ENCODE results near the gene RTTN.

RTTN gene

GRCh38 chr18:70036168-70036567 lies 169.3 kb downstream of the RTTN start (continued):
- TF ChIP-seq TSHZ2 (CRISPR knock-in tag; IDR thresholded peaks at IDR 0.05) (no peak), ZC3H10 (CRISPR knock-in tag; IDR thresholded peaks at IDR 0.05) (no peak), ZNF70 (CRISPR knock-in tag; IDR thresholded peaks at IDR 0.05) (no peak)

GRCh38 chr18:70031221-70031620 lies 174.3 kb downstream of the RTTN start:
- TF ChIP-seq ZNF565 (CRISPR knock-in tag; conservative IDR thresholded peaks at IDR 0.05; ENCODE audit: low read depth) (no peak), ZFP3 (CRISPR knock-in tag; IDR thresholded peaks at IDR 0.05) (no peak), ARNTL (CRISPR knock-in tag; IDR thresholded peaks at IDR 0.05; ENCODE audit: borderline replicate concordance, low read depth) (no peak), ZFP30 (CRISPR knock-in tag; IDR thresholded peaks at IDR 0.05) (no peak), RARB (CRISPR knock-in tag; IDR thresholded peaks at IDR 0.05) (no peak), BACH2 (CRISPR knock-in tag; IDR thresholded peaks at IDR 0.05; ENCODE audit: borderline replicate concordance) (no peak), TCF4 (CRISPR knock-in tag; IDR thresholded peaks at IDR 0.05; ENCODE audit: borderline replicate concordance) (no peak)
- ATAC-seq = no peak

- TF ChIP-seq ESRRG (CRISPR knock-in tag; IDR thresholded peaks at IDR 0.05) (no peak), ARNTL (CRISPR knock-in tag; IDR thresholded peaks at IDR 0.05; ENCODE audit: borderline replicate concordance, low read depth) (no peak), TCF4 (CRISPR knock-in tag; IDR thresholded peaks at IDR 0.05; ENCODE audit: borderline replicate concordance) (no peak), POU6F1 (CRISPR knock-in tag; IDR thresholded peaks at IDR 0.05; ENCODE audit: borderline replicate concordance, low read depth) (no peak), ISL1 (CRISPR knock-in tag; IDR thresholded peaks at IDR 0.05) (no peak), SNAI2 (CRISPR knock-in tag; IDR thresholded peaks at IDR 0.05) (no peak)
- no peak for ATAC-seq
These were observed 174.8 kb downstream of the RTTN start for GRCh38 chr18:70030728-70031127.

- no peak for TF ChIP-seq CSDC2 (CRISPR knock-in tag; IDR thresholded peaks at IDR 0.05)
- no peak for TF ChIP-seq ZFP30 (CRISPR knock-in tag; IDR thresholded peaks at IDR 0.05)
- TF ChIP-seq BACH2 (CRISPR knock-in tag; IDR thresholded peaks at IDR 0.05; ENCODE audit: borderline replicate concordance) = no peak
- no peak for TF ChIP-seq ZNF8 (CRISPR knock-in tag; IDR thresholded peaks at IDR 0.05)
- no peak for TF ChIP-seq RARB (CRISPR knock-in tag; IDR thresholded peaks at IDR 0.05)
- ATAC-seq = no peak
These were observed 176.3 kb downstream of the RTTN start for GRCh38 chr18:70029163-70029562.

GRCh38 chr18:70028734-70029133 lies 176.8 kb downstream of the RTTN start:
- no peak for TF ChIP-seq BACH2 (CRISPR knock-in tag; IDR thresholded peaks at IDR 0.05; ENCODE audit: borderline replicate concordance)
- TF ChIP-seq PPARA (CRISPR knock-in tag; IDR thresholded peaks at IDR 0.05; ENCODE audit: borderline replicate concordance) = no peak
- no peak for TF ChIP-seq CREB5 (CRISPR knock-in tag; IDR thresholded peaks at IDR 0.05; ENCODE audit: low read depth)
- ATAC-seq = no peak

- ATAC-seq = no peak
- TF ChIP-seq ESRRG (CRISPR knock-in tag; IDR thresholded peaks at IDR 0.05) (no peak), TOX (CRISPR knock-in tag; IDR thresholded peaks at IDR 0.05; ENCODE audit: borderline replicate concordance) (no peak), ZNF565 (CRISPR knock-in tag; conservative IDR thresholded peaks at IDR 0.05; ENCODE audit: low read depth) (no peak), TSHZ2 (CRISPR knock-in tag; IDR thresholded peaks at IDR 0.05) (no peak), RARB (CRISPR knock-in tag; IDR thresholded peaks at IDR 0.05) (no peak), GLIS3 (CRISPR knock-in tag; IDR thresholded peaks at IDR 0.05) (no peak), CSDC2 (CRISPR knock-in tag; IDR thresholded peaks at IDR 0.05) (no peak), ZC3H10 (CRISPR knock-in tag; IDR thresholded peaks at IDR 0.05) (no peak), ISL1 (CRISPR knock-in tag; IDR thresholded peaks at IDR 0.05) (no peak), SNAI2 (CRISPR knock-in tag; IDR thresholded peaks at IDR 0.05) (no peak), ZNF8 (CRISPR knock-in tag; IDR thresholded peaks at IDR 0.05) (no peak), OSR1 (CRISPR knock-in tag; IDR thresholded peaks at IDR 0.05) (no peak), CSRNP3 (CRISPR knock-in tag; IDR thresholded peaks at IDR 0.05) (no peak)
These were observed 177.4 kb downstream of the RTTN start for GRCh38 chr18:70028084-70028483.
